ENCODE measurements around the gene P3H4. TPM values are rescaled to one million over a fixed set of nuclear protein-coding genes. Genes with fewer than 3 reads are reported as not detected.
"Not testable (repeated sequence)": the region's sequence is repeated elsewhere in the genome, so short reads cannot be mapped to it uniquely, and the experiment has no call there.

P3H4 gene
- polyA plus RNA-seq, 2 donors, result 1.7 TPM

DNA sequence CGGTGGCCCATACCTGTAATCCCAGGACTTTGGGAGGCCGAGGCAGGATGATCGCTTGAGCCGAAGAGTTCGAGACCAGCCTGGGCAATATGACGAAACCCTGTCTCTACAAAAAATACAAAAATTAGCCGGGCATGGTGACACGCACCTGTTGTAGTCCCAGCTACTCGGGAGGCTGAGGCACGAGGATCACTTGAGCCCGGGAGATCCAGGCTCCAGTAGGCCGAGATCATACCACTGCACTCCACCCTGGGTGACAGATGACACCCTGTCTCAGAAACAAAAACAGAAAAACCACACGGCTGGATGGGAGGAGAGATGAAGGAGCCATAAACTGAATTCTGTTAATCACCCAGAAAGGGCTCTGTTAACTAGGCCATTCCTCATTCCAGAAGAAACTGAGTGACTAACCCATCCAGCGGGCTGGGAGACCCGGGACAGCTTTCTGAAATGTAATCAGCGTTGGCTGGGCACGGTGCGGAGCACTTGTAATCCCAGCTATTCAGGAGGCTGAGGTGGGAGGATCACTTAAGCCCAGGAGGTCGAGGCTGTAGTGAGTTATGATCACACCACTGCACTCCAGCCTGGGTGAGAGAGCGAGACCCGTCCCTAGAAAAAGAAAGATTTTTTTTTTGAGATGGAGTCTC lies 24.9 kb upstream of the P3H4 start:
- peak overlapping the region; percentile 72 to 78 for H3K4me3 ChIP-seq (ENCODE audit: low read depth in 1 of 2, low read length in 2 of 2)
- H3K27ac ChIP-seq (ENCODE audit: low read depth in 2 of 2, low read length in 1 of 2), result peak overlapping the region in 1 of 2 donors; percentile 44

GRCh38 chr17:41835800-41836549 lies 24.2 kb upstream of the P3H4 start, which contains the start of gene NT5C3B:
NT5C3B (minus strand) TSS chr17:41836232; CDS start chr17:41836193, 39 bp downstream.
- H3K27ac ChIP-seq (ENCODE audit: low read depth in 2 of 2, low read length in 1 of 2), result peak within 1 kb of the TSS; percentile 44 to 56
- 1 to 2% methylated on average over 44 to 72 of the region's 72 CpGs for WGBS, 2 donors
- no peaks in the 10 kb centered on the region for H3K27me3 ChIP-seq (ENCODE audit: control insufficient read depth in 1 of 2, insufficient read depth in 2 of 2, low read length in 2 of 2)
- peaks cover 0 to 4% of the 10 kb centered on the region in 2 donors for H3K4me1 ChIP-seq (ENCODE audit: control insufficient read depth in 2 of 2, insufficient read depth in 2 of 2, low read length in 1 of 2)
- peaks cover 2 to 7% of the 10 kb centered on the region in 2 donors for H3K36me3 ChIP-seq (ENCODE audit: control insufficient read depth in 2 of 2, insufficient read depth in 2 of 2, low read length in 1 of 2)
- H3K4me3 ChIP-seq (ENCODE audit: low read depth in 1 of 2, low read length in 2 of 2), result peak within 1 kb of the TSS; percentile 72 to 78
- no peaks in the 10 kb centered on the region for H3K9me3 ChIP-seq (ENCODE audit: control insufficient read depth in 2 of 2, insufficient read depth in 1 of 2, low read depth in 1 of 2, low read length in 1 of 2)

More for the DNA sequence above, 24.9 kb upstream of the P3H4 start:
- 38 to 39% methylated on average over 21 of the region's 21 CpGs for WGBS, 2 donors
- Histone ChIP-seq H3K9me3 (ENCODE audit: control insufficient read depth in 2 of 2, insufficient read depth in 1 of 2, low read depth in 1 of 2, low read length in 1 of 2) (no peaks in the 10 kb centered on the region), H3K27me3 (ENCODE audit: control insufficient read depth in 1 of 2, insufficient read depth in 2 of 2, low read length in 2 of 2) (no peaks in the 10 kb centered on the region), H3K4me1 (ENCODE audit: control insufficient read depth in 2 of 2, insufficient read depth in 2 of 2, low read length in 1 of 2) (peaks cover 0 to 4% of the 10 kb centered on the region in 2 donors), H3K36me3 (ENCODE audit: control insufficient read depth in 2 of 2, insufficient read depth in 2 of 2, low read length in 1 of 2) (peaks cover 0 to 5% of the 10 kb centered on the region in 2 donors)

- Histone ChIP-seq H3K9me3 (ENCODE audit: control insufficient read depth in 2 of 2, insufficient read depth in 1 of 2, low read depth in 1 of 2, low read length in 1 of 2) (no peaks in the 10 kb centered on the region), H3K27me3 (ENCODE audit: control insufficient read depth in 1 of 2, insufficient read depth in 2 of 2, low read length in 2 of 2) (no peaks in the 10 kb centered on the region), H3K4me1 (ENCODE audit: control insufficient read depth in 2 of 2, insufficient read depth in 2 of 2, low read length in 1 of 2) (peaks cover 0 to 4% of the 10 kb centered on the region in 2 donors), H3K4me3 (ENCODE audit: low read depth in 1 of 2, low read length in 2 of 2) (peak overlapping the region; percentile 72 to 78), H3K36me3 (ENCODE audit: control insufficient read depth in 2 of 2, insufficient read depth in 2 of 2, low read length in 1 of 2) (peaks cover 2 to 7% of the 10 kb centered on the region in 2 donors), H3K27ac (ENCODE audit: low read depth in 2 of 2, low read length in 1 of 2) (peak overlapping the region; percentile 44 to 56)
- WGBS, 2 donors, result 14 to 21% methylated on average over 10 to 13 of the region's 13 CpGs
These were observed 23.6 kb upstream of the P3H4 start for GRCh38 chr17:41835214-41835799.

- not testable (repeated sequence) for H3K27me3 ChIP-seq (ENCODE audit: control insufficient read depth in 1 of 2, insufficient read depth in 2 of 2, low read length in 2 of 2); H3K4me1 ChIP-seq (ENCODE audit: control insufficient read depth in 2 of 2, insufficient read depth in 2 of 2, low read length in 1 of 2); H3K4me3 ChIP-seq (ENCODE audit: low read depth in 1 of 2, low read length in 2 of 2); H3K27ac ChIP-seq (ENCODE audit: low read depth in 2 of 2, low read length in 1 of 2); H3K9me3 ChIP-seq (ENCODE audit: control insufficient read depth in 2 of 2, insufficient read depth in 1 of 2, low read depth in 1 of 2, low read length in 1 of 2)
- peaks cover 11 to 14% of the 10 kb centered on the region in 2 donors for H3K36me3 ChIP-seq (ENCODE audit: control insufficient read depth in 2 of 2, insufficient read depth in 2 of 2, low read length in 1 of 2)
- 85 to 86% methylated on average over 10 of the region's 10 CpGs for WGBS, 2 donors
These were observed 18.2 kb upstream of the P3H4 start for GRCh38 chr17:41829961-41830360.

- Histone ChIP-seq H3K27ac (ENCODE audit: low read depth in 2 of 2, low read length in 1 of 2) (no peak overlapping the region), H3K36me3 (ENCODE audit: control insufficient read depth in 2 of 2, insufficient read depth in 2 of 2, low read length in 1 of 2) (peaks cover 6 to 9% of the 10 kb centered on the region in 2 donors)
- WGBS, 2 donors, result 88% methylated on average over 19 of the region's 19 CpGs
These were observed 13.6 kb upstream of the P3H4 start for GRCh38 chr17:41825175-41825845.

DNA sequence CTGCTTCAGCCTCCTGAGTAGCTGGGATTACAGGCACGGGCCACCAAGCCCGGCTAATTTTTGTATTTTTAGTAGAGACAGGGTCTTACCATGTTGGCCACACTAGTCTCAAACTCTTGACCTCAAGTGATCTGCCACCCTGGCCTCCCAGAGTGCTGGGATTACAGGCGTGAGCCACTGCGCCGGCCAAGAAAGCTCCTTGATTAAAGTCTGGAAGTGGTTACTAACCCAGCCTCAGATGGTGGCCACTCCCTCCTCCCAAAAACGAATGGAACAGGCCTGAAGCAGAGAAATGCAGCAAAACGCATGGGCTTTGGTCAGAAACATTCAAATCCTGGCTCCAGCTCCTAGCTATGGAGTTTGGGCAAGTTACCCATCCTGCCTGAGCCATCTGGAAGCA lies 12.3 kb upstream of the P3H4 start:
- no peaks in the 10 kb centered on the region for H3K9me3 ChIP-seq (ENCODE audit: control insufficient read depth in 2 of 2, insufficient read depth in 1 of 2, low read depth in 1 of 2, low read length in 1 of 2)
- no peaks in the 10 kb centered on the region for H3K27me3 ChIP-seq (ENCODE audit: control insufficient read depth in 1 of 2, insufficient read depth in 2 of 2, low read length in 2 of 2)
- H3K27ac ChIP-seq (ENCODE audit: low read depth in 2 of 2, low read length in 1 of 2), result no peak overlapping the region
- 62 to 68% methylated on average over 7 of the region's 7 CpGs for WGBS, 2 donors
- H3K4me1 ChIP-seq (ENCODE audit: control insufficient read depth in 2 of 2, insufficient read depth in 2 of 2, low read length in 1 of 2), result no peaks in the 10 kb centered on the region
- no peak overlapping the region for H3K4me3 ChIP-seq (ENCODE audit: low read depth in 1 of 2, low read length in 2 of 2)
- H3K36me3 ChIP-seq (ENCODE audit: control insufficient read depth in 2 of 2, insufficient read depth in 2 of 2, low read length in 1 of 2), result peaks cover 5 to 6% of the 10 kb centered on the region in 2 donors

More at GRCh38 chr17:41825175-41825845, 13.6 kb upstream of the P3H4 start:
- Histone ChIP-seq H3K9me3 (ENCODE audit: control insufficient read depth in 2 of 2, insufficient read depth in 1 of 2, low read depth in 1 of 2, low read length in 1 of 2) (no peaks in the 10 kb centered on the region), H3K27me3 (ENCODE audit: control insufficient read depth in 1 of 2, insufficient read depth in 2 of 2, low read length in 2 of 2) (no peaks in the 10 kb centered on the region), H3K4me1 (ENCODE audit: control insufficient read depth in 2 of 2, insufficient read depth in 2 of 2, low read length in 1 of 2) (no peaks in the 10 kb centered on the region), H3K4me3 (ENCODE audit: low read depth in 1 of 2, low read length in 2 of 2) (no peak overlapping the region)

DNA sequence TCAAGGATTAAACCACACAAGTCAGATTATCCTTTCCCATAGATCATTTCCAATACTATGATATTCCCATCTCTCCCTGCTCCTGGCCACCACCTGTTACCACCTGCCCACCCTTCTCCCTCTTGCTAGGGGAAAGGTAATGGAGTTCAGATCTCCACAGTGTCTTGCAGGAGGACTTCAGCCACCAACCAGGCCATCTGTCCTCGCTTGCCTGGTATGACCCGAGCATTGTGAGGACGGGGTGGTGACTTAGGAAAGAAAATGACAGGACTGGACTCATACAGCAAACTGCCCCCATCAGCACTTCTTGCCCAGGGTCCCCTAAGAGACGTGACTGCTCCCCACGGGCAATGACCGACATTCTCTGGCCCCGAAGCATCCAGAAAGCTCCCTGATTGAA lies 11.8 kb upstream of the P3H4 start:
- Histone ChIP-seq H3K9me3 (ENCODE audit: control insufficient read depth in 2 of 2, insufficient read depth in 1 of 2, low read depth in 1 of 2, low read length in 1 of 2) (no peaks in the 10 kb centered on the region), H3K27ac (ENCODE audit: low read depth in 2 of 2, low read length in 1 of 2) (no peak overlapping the region), H3K4me1 (ENCODE audit: control insufficient read depth in 2 of 2, insufficient read depth in 2 of 2, low read length in 1 of 2) (no peaks in the 10 kb centered on the region), H3K36me3 (ENCODE audit: control insufficient read depth in 2 of 2, insufficient read depth in 2 of 2, low read length in 1 of 2) (peaks cover 5% of the 10 kb centered on the region in 2 donors), H3K27me3 (ENCODE audit: control insufficient read depth in 1 of 2, insufficient read depth in 2 of 2, low read length in 2 of 2) (no peaks in the 10 kb centered on the region), H3K4me3 (ENCODE audit: low read depth in 1 of 2, low read length in 2 of 2) (no peak overlapping the region)
- WGBS, 2 donors, result 90 to 91% methylated on average over 7 of the region's 7 CpGs

- 80 to 100% methylated on average over 1 of the region's 1 CpG for WGBS, 2 donors
- Histone ChIP-seq H3K9me3 (ENCODE audit: control insufficient read depth in 2 of 2, insufficient read depth in 1 of 2, low read depth in 1 of 2, low read length in 1 of 2) (no peaks in the 10 kb centered on the region), H3K27me3 (ENCODE audit: control insufficient read depth in 1 of 2, insufficient read depth in 2 of 2, low read length in 2 of 2) (no peaks in the 10 kb centered on the region), H3K4me3 (ENCODE audit: low read depth in 1 of 2, low read length in 2 of 2) (no peak overlapping the region), H3K27ac (ENCODE audit: low read depth in 2 of 2, low read length in 1 of 2) (no peak overlapping the region), H3K4me1 (ENCODE audit: control insufficient read depth in 2 of 2, insufficient read depth in 2 of 2, low read length in 1 of 2) (no peaks in the 10 kb centered on the region), H3K36me3 (ENCODE audit: control insufficient read depth in 2 of 2, insufficient read depth in 2 of 2, low read length in 1 of 2) (peaks cover 4 to 5% of the 10 kb centered on the region in 2 donors)
These were observed 11.4 kb upstream of the P3H4 start for GRCh38 chr17:41823141-41823524.

All from esophagus (tissue), 2 donors.